T-helper 1 cell (primary cell): ENCODE results near the gene CRACR2A.

Source experiments
- DNase-seq, 5 donors: peaks; one replicate each; pipeline ENCODE4 v3.0.0-alpha.2; 2012 to 2020

CRACR2A gene

GRCh38 chr12:3646561-3647241 lies 106.2 kb downstream of the CRACR2A start:
- DNase-seq, result no peak

- no peak for DNase-seq
Observed at GRCh38 chr12:3645091-3645490, 107.8 kb downstream of the CRACR2A start.

GRCh38 chr12:3644104-3644503 lies 108.8 kb downstream of the CRACR2A start:
- no peak for DNase-seq

DNA sequence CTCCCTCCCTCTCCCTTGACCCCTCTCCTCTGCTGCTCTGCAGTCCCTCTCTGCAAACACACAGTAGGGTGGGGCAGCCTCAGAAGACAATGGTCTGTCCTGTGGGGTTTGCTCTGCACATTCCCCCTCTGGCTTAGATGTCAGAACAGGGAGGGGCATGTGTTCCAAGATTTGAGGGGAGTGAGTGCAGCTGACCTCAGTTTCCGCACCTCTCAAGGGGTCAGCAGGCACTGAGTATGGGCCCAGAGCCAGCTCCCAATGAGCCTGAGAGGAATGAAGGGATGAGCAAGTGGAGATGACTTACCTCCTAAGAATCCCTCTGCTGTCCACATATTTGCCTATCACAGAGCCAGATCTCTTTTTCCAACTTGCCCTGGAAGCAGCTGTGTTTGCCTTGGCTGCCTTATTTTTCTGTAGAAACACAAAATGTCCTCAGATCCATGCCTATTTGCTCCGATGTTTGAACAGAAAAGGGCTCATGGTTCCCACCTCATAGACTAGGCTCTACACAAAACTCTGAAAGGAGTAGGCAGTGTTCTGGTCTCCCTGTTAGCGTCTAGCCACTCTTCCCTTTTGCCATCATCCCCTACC lies 111.4 kb downstream of the CRACR2A start:
- no peak for DNase-seq

- no peak for DNase-seq
Observed at GRCh38 chr12:3636328-3636727, 116.6 kb downstream of the CRACR2A start.

DNA sequence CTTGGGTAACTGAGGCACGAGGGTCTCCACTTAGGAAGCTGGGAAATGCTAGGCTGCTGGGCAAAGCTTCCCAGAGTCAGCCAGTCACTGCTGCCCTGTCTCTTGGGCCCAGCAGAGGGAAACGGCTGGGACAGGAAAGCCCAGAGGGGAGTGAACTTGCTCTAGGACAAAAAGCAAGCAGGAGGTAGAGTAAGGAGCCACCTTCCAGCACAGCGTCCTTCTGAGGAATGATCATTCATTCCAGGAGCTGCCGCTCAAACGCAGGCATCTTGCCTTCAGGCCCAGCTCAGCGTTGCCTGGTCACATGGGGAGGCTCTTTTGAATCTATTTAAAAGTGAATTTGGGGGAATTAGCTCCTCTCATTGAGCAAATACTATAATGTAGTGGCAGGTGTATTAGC lies 118.6 kb downstream of the CRACR2A start:
- DNase-seq, result no peak

DNA sequence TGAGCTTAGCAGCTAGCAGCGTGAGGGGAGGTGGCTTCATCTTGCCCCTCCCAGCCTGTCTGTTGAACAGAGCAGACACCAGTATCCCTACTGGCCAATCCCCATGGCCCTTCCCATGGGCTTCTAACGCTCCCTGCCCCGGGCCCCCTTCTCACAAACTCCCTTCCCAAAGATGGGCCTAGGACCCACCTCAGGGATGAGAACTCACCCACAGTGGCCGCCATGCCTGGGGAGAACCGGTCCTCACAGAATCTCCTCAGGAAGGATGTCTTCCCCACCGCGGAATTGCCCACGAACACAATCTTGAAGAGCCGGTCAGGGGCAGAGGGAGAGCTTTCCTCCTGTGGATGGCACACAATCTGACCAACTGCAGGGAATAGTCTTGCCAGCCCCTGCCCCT lies 119.5 kb downstream of the CRACR2A start:
- DNase-seq, result no peak

- no peak for DNase-seq
Observed at GRCh38 chr12:3632754-3633153, 120.2 kb downstream of the CRACR2A start.

GRCh38 chr12:3632256-3632655 lies 120.7 kb downstream of the CRACR2A start:
- DNase-seq, result peak in 1 of 5 donors; percentile 23

- DNase-seq, result no peak
Observed at GRCh38 chr12:3631759-3632158, 121.2 kb downstream of the CRACR2A start.

DNA sequence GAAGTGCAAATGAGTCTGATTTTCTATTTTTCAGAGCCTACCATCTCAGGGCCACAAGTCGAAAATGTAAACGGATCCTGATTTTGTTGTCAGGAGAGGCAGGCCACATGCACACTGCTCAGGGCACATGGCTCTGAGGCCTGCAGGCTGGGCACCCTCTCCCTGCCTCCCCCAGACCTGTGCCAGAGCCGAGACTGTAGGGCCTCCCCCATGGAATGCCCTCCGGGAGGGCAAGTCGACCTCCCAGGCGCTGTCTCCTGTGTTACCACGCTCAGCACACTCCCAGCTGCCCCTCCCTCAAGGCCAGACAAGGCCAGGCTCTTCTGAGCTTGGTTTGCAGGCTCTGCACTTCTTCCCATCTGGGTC lies 121.7 kb downstream of the CRACR2A start:
- DNase-seq, result no peak

DNA sequence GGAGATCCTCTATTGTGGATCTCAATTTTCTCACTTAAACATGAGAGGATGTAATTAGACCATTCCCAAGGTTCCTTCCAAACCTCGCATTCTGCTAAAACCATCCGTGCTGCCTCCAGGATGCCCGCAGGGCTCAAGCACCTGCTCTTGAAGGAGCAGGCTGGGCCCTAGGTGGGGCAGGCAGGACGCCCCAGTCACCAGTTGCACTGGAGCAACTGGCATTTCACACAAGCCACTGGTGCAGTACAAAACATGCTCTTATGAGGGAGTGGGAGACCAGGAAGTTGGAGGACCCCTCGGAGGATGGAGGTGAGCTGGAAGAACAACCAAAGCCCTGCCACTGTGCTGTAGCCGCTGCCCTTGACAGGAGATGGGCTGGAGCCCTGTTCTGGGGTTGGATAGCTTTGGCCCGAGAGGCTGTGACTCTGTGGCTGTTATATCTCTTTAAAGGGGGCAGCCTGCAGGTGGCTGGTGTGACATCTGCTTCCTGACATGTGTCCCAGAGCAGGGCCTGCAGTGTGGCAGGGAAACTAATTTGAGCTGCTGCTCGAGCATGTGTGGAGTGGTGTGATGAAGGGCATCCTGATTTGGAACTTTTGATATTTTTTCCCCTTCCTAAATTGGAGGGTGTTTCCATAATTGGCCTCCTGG lies 122.2 kb downstream of the CRACR2A start:
- DNase-seq, result no peak

- no peak for DNase-seq
Observed at GRCh38 chr12:3630111-3630510, 122.8 kb downstream of the CRACR2A start.

DNA sequence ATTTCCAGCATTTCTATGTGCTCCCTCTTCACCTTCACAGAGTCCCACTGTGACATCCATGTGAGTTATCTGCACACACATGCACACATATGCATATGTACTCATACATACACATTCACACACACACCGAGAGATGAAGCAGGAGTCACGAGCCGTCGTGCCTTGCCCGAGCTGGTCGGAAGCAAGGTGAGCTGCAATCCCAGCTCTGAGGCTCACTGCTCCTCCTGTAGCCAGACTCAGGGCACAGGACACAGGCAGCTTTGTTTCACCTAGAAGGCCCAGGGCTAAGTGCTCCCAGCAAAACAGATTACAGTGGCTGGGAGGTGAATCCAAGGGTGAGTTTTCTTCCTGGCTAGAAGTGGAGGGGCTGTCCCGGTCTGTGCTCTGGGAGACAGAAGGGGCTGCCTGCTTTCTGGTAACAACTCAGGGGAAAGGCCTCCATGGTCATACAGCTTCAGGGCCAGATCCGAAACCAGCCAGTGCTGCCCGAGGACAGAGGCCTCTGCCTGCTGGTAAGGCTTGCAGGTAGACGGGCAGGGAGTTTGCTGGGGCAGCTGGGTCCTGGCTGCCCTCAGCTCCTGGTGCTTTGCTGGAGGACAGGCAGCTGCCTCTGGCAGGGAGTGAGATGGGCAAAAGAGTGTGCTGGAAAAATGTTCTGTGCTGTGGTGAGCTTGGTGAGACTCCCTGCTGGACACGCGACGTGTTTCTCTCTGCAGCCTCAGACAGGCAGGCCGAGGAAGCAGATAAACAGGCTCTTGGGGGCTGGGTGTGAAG lies 123.7 kb downstream of the CRACR2A start:
- no peak for DNase-seq

- DNase-seq, result no peak
Observed at GRCh38 chr12:3628629-3629028, 124.3 kb downstream of the CRACR2A start.

DNA sequence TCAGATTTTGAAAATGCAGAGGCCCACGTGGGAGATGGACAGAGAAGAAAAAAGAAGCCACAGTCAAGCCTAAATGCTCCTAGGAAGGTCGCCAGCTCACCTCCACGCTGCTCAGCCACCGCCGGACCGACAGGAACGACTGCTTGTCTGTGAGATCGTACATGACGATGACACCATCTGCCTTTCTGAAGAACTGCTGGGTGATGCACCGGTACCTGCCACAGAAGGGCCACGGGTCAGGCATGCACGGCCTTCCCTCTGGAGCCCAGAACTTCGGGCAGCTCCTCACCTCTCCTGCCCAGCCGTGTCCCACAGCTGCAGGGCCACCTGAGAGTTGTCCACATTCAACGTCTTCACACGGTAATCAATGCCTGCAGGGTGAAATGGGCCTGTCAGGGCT lies 125.6 kb downstream of the CRACR2A start:
- no peak for DNase-seq

- no peak for DNase-seq
Observed at GRCh38 chr12:3624273-3624672, 128.6 kb downstream of the CRACR2A start.

GRCh38 chr12:3622822-3623690 lies 129.9 kb downstream of the CRACR2A start:
- DNase-seq, result peak in 1 of 5 donors; percentile 8

DNA sequence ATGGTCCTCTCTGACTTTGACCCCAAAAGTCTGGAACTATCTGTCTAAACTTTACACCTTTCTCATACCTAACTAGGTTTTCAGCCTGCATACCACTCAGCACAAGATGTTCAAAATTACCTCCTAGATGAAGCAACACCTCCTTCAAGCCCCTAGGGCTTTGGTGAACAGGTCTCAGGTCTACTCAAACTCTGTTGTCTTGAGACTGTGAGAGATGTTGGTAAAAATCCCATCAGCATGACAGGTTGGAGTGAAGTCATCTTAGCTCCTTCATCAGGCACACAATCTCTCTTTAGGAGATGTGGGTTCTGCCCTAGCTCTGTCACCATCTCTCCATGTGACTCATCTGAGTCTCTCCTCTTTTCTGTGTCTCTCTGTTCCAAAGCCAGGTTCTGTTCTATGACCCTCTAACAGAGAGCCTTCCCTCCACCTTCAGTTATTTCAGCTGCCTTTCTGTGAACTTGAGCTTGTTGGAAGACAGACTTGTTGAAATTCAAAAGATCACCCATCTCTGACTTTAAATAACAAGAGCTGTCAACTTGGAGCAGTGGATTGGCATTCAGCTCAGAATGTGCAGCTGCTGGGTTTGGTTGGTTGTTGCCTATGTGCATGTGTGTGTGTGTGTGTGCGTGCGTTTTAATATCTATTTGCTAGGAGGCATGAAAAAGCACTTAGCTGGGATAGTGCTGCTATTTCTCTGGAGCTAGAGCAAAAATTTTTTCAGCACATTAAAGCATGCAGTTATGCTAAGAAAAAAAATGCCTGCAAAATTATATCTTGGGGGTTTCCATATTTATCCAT lies 130.7 kb downstream of the CRACR2A start:
- peak in 1 of 5 donors; percentile 37 for DNase-seq

- DNase-seq, result no peak
Observed at GRCh38 chr12:3620856-3621255, 132.1 kb downstream of the CRACR2A start.

DNA sequence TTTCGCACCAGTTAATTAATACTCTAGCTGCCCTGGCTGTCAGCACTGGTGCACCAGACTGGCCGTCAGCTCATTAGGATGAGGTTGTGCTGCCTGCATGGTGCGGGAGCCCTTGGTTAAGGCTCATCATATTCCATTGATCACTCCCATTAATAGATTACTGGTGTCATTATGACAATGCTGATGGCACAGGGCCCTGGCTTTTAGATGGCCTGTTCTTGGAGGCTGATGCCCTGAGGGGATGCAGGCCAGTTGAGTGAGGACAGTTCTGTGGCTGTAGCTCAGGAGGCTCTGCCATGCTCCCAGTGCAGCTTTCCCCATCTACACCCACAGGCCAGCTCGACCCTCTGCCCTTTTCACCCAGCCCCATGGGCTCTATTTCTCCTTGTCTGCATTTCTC lies 135.3 kb downstream of the CRACR2A start:
- no peak for DNase-seq

DNA sequence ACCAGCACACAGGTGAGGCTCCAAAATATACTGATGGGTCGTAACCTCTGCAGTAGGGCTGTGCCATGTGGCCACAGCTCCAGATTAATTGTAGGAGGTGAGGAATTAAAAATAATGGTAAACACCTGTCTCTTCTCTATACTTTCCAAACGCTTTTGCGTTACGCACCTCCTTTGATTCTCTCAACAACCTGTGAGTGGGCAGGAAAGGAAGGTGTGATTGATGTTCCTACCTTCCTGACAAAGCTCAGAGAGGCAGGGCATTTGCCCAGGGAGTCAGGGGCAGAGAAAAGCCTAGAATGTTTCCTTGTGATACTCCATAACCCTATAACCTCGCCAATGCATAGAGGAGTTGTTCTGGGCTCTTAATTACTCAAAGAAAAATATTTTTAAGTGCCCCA lies 137.0 kb downstream of the CRACR2A start:
- no peak for DNase-seq
